ENCODE data around the gene CD3E.
A peak's percentile ranks its signal among the peaks of the same experiment; 100 is the strongest.

CD3E gene

GRCh38 chr11:118289401-118289800 is 15.1 kb upstream of the CD3E start:
- no peak for TF ChIP-seq CTCF (conservative IDR thresholded peaks at IDR 0.05; ENCODE audit: low read length)
- no peak for DNase-seq (ENCODE audit: low read depth)
- H3K4me3 ChIP-seq (ENCODE audit: low read length): no peak overlapping the region

GRCh38 chr11:118290923-118291322 is 13.6 kb upstream of the CD3E start:
- 0 out of 2 replicates have a peak, but pooled peaks have one; percentile 5 for TF ChIP-seq CTCF (conservative IDR thresholded peaks at IDR 0.05; ENCODE audit: low read length)
- no peak overlapping the region for H3K4me3 ChIP-seq (ENCODE audit: low read length)
- DNase-seq (ENCODE audit: low read depth): no peak

- no peak for TF ChIP-seq CTCF (conservative IDR thresholded peaks at IDR 0.05; ENCODE audit: low read length)
- H3K4me3 ChIP-seq (ENCODE audit: low read length): no peak overlapping the region
- no peak for DNase-seq (ENCODE audit: low read depth)
Observed at GRCh38 chr11:118291477-118292135, 12.9 kb upstream of the CD3E start.

GRCh38 chr11:118294053-118294452 is 10.5 kb upstream of the CD3E start:
- no peak overlapping the region for H3K4me3 ChIP-seq (ENCODE audit: low read length)
- TF ChIP-seq CTCF (conservative IDR thresholded peaks at IDR 0.05; ENCODE audit: low read length): no peak
- DNase-seq (ENCODE audit: low read depth): no peak

- DNase-seq (ENCODE audit: low read depth): no peak
- TF ChIP-seq CTCF (conservative IDR thresholded peaks at IDR 0.05; ENCODE audit: low read length): no peak
- no peak overlapping the region for H3K4me3 ChIP-seq (ENCODE audit: low read length)
Observed at GRCh38 chr11:118295199-118295598, 9.3 kb upstream of the CD3E start.

GRCh38 chr11:118295815-118296454 is 8.6 kb upstream of the CD3E start:
- DNase-seq (ENCODE audit: low read depth): peak; percentile 12
- peak; percentile 45 for TF ChIP-seq CTCF (conservative IDR thresholded peaks at IDR 0.05; ENCODE audit: low read length)
- H3K4me3 ChIP-seq (ENCODE audit: low read length): no peak overlapping the region

GRCh38 chr11:118301600-118302195 is 2.8 kb upstream of the CD3E start:
- H3K4me3 ChIP-seq (ENCODE audit: low read length): no peak overlapping the region
- no peak for TF ChIP-seq CTCF (conservative IDR thresholded peaks at IDR 0.05; ENCODE audit: low read length)
- no peak for DNase-seq (ENCODE audit: low read depth)
